ENCODE measurements around the gene PLEK2. TPM values are rescaled to one million over a fixed set of nuclear protein-coding genes. Genes with fewer than 3 reads are reported as not detected.
A peak's percentile ranks its signal among the peaks of the same experiment; 100 is the strongest.
"Not testable (repeated sequence)": the region's sequence is repeated elsewhere in the genome, so short reads cannot be mapped to it uniquely, and the experiment has no call there.

Gene PLEK2
- total RNA-seq, 2 experiments from 2014 or later, result 2.6 to 4.1 TPM

- intact Hi-C loops (cut with micrococcal nuclease), result loop anchor here (2.0 to 5.0 kb wide), 2 partner anchors 101 to 276 kb away; partner anchors contain the start of gene RDH12
- H3K27ac Mint-ChIP-seq, result no peak overlapping the region
- peaks cover 22% of the 10 kb centered on the region for H3K27me3 Mint-ChIP-seq
- no peaks in the 10 kb centered on the region for H3K36me3 Mint-ChIP-seq
- ChIA-PET CTCF (interaction anchor here (0.6 to 12.9 kb wide), 21 partner anchors 12 to 298 kb away, joined by 3 to 249 read pairs (median 7); partner anchors contain the start of genes ARG2 and PLEK2), POLR2A (interaction anchor here (0.6 kb wide), 1 partner anchor 145 kb away, joined by 3 read pairs; no protein-coding TSS in a partner anchor)
- no peaks in the 10 kb centered on the region for H3K9me3 Mint-ChIP-seq
- no peak for DNase-seq
- H3K4me1 Mint-ChIP-seq (ENCODE audit: low read depth), result peaks cover 3% of the 10 kb centered on the region
- H3K4me3 Mint-ChIP-seq, result no peak overlapping the region
Measured at GRCh38 chr14:67426161-67426560, 14.2 kb upstream of the PLEK2 start.

GRCh38 chr14:67425608-67426007 is 13.6 kb upstream of the PLEK2 start:
- no peak overlapping the region for H3K27ac Mint-ChIP-seq
- no peaks in the 10 kb centered on the region for H3K9me3 Mint-ChIP-seq
- intact Hi-C loops (cut with micrococcal nuclease), result loop anchor here (2.0 to 5.0 kb wide), 2 partner anchors 101 to 277 kb away; partner anchors contain the start of gene RDH12
- ChIA-PET CTCF (interaction anchor here (0.6 to 12.9 kb wide), 7 partner anchors 12 to 297 kb away, joined by 3 to 249 read pairs (median 23); no protein-coding TSS in a partner anchor), POLR2A (interaction anchor here (0.6 kb wide), 1 partner anchor 146 kb away, joined by 3 read pairs; no protein-coding TSS in a partner anchor)
- H3K4me1 Mint-ChIP-seq (ENCODE audit: low read depth), result peaks cover 3% of the 10 kb centered on the region
- DNase-seq, result no peak
- H3K4me3 Mint-ChIP-seq, result no peak overlapping the region
- no peaks in the 10 kb centered on the region for H3K36me3 Mint-ChIP-seq
- H3K27me3 Mint-ChIP-seq, result peaks cover 22% of the 10 kb centered on the region

GRCh38 chr14:67424539-67424938 is 12.6 kb upstream of the PLEK2 start:
- no peaks in the 10 kb centered on the region for H3K36me3 Mint-ChIP-seq
- no peak for DNase-seq
- no peak overlapping the region for H3K27ac Mint-ChIP-seq
- ChIA-PET POLR2A (no interaction called here), CTCF (interaction anchor here (0.5 to 12.9 kb wide), 6 partner anchors 11 to 280 kb away, joined by 3 to 249 read pairs (median 33); no protein-coding TSS in a partner anchor)
- H3K4me1 Mint-ChIP-seq (ENCODE audit: low read depth), result peaks cover 3% of the 10 kb centered on the region
- intact Hi-C loops (cut with micrococcal nuclease), result no loop called here
- H3K27me3 Mint-ChIP-seq, result peaks cover 22% of the 10 kb centered on the region
- no peaks in the 10 kb centered on the region for H3K9me3 Mint-ChIP-seq
- H3K4me3 Mint-ChIP-seq, result no peak overlapping the region

- H3K36me3 Mint-ChIP-seq, result no peaks in the 10 kb centered on the region
- intact Hi-C loops (cut with micrococcal nuclease), result no loop called here
- CTCF ChIA-PET, result interaction anchor here (1.0 to 12.9 kb wide), 4 partner anchors 11 to 281 kb away, joined by 3 to 249 read pairs (median 43); partner anchors contain the start of gene PLEK2
- POLR2A ChIA-PET, result no interaction called here
- H3K27ac Mint-ChIP-seq, result no peak overlapping the region
- peaks cover 20% of the 10 kb centered on the region for H3K27me3 Mint-ChIP-seq
- H3K4me3 Mint-ChIP-seq, result no peak overlapping the region
- H3K9me3 Mint-ChIP-seq, result no peaks in the 10 kb centered on the region
- no peak for DNase-seq
- peaks cover 3% of the 10 kb centered on the region for H3K4me1 Mint-ChIP-seq (ENCODE audit: low read depth)
Measured at GRCh38 chr14:67423424-67423823, 11.5 kb upstream of the PLEK2 start.

GRCh38 chr14:67421356-67422224 is 9.6 kb upstream of the PLEK2 start:
- H3K27me3 Mint-ChIP-seq, result peaks cover 15% of the 10 kb centered on the region

GRCh38 chr14:67420102-67420739 is 8.3 kb upstream of the PLEK2 start:
- CTCF ChIA-PET, result interaction anchor here (0.7 to 2.1 kb wide), 13 partner anchors 9 to 284 kb away, joined by 3 to 17 read pairs (median 5); partner anchors contain the start of gene PIGH
- intact Hi-C loops (cut with micrococcal nuclease), result no loop called here
- POLR2A ChIA-PET, result no interaction called here
- Mint-ChIP-seq H3K9me3 (no peaks in the 10 kb centered on the region), H3K4me1 (ENCODE audit: low read depth) (no peaks in the 10 kb centered on the region), H3K27me3 (peaks cover 10% of the 10 kb centered on the region), H3K4me3 (no peak overlapping the region), H3K36me3 (no peaks in the 10 kb centered on the region), H3K27ac (no peak overlapping the region)
- peak; percentile 58 for DNase-seq

More at GRCh38 chr14:67421356-67422224, 9.6 kb upstream of the PLEK2 start:
- intact Hi-C loops (cut with micrococcal nuclease), result no loop called here
- Mint-ChIP-seq H3K9me3 (no peaks in the 10 kb centered on the region), H3K36me3 (no peaks in the 10 kb centered on the region), H3K27ac (no peak overlapping the region), H3K4me3 (no peak overlapping the region), H3K4me1 (ENCODE audit: low read depth) (no peaks in the 10 kb centered on the region)
- ChIA-PET POLR2A (no interaction called here), CTCF (interaction anchor here (1.2 to 12.9 kb wide), 4 partner anchors 11 to 150 kb away, joined by 3 to 249 read pairs (median 8); no protein-coding TSS in a partner anchor)
- no peak for DNase-seq

GRCh38 chr14:67418401-67419191 is 6.6 kb upstream of the PLEK2 start:
- ChIA-PET CTCF (interaction anchor here (1.5 to 1.9 kb wide), 2 partner anchors 28 to 152 kb away, joined by 3 to 8 read pairs; no protein-coding TSS in a partner anchor), POLR2A (no interaction called here)
- H3K36me3 Mint-ChIP-seq, result no peaks in the 10 kb centered on the region
- intact Hi-C loops (cut with micrococcal nuclease), result no loop called here
- no peak overlapping the region for H3K4me3 Mint-ChIP-seq
- peaks cover 4% of the 10 kb centered on the region for H3K27me3 Mint-ChIP-seq
- H3K4me1 Mint-ChIP-seq (ENCODE audit: low read depth), result peaks cover 9% of the 10 kb centered on the region
- H3K9me3 Mint-ChIP-seq, result no peaks in the 10 kb centered on the region
- H3K27ac Mint-ChIP-seq, result no peak overlapping the region
- no peak for DNase-seq

- H3K4me3 Mint-ChIP-seq, result no peak overlapping the region
- intact Hi-C loops (cut with micrococcal nuclease), result no loop called here
- ChIA-PET CTCF (interaction anchor here (1.9 kb wide), 1 partner anchor 153 kb away, joined by 8 read pairs; no protein-coding TSS in a partner anchor), POLR2A (no interaction called here)
- H3K4me1 Mint-ChIP-seq (ENCODE audit: low read depth), result peaks cover 9% of the 10 kb centered on the region
- no peak for DNase-seq
- H3K27me3 Mint-ChIP-seq, result no peaks in the 10 kb centered on the region
- no peak overlapping the region for H3K27ac Mint-ChIP-seq
- no peaks in the 10 kb centered on the region for H3K36me3 Mint-ChIP-seq
- no peaks in the 10 kb centered on the region for H3K9me3 Mint-ChIP-seq
Measured at GRCh38 chr14:67417633-67418032, 5.7 kb upstream of the PLEK2 start.

GRCh38 chr14:67416810-67417209 is 4.8 kb upstream of the PLEK2 start:
- no peaks in the 10 kb centered on the region for H3K27me3 Mint-ChIP-seq
- ChIA-PET CTCF (interaction anchor here (1.1 to 1.7 kb wide), 2 partner anchors 10 to 154 kb away, joined by 6 to 7 read pairs; no protein-coding TSS in a partner anchor), POLR2A (no interaction called here)
- peaks cover 14% of the 10 kb centered on the region for H3K4me1 Mint-ChIP-seq (ENCODE audit: low read depth)
- no peak overlapping the region for H3K4me3 Mint-ChIP-seq
- no peaks in the 10 kb centered on the region for H3K9me3 Mint-ChIP-seq
- intact Hi-C loops (cut with micrococcal nuclease), result no loop called here
- H3K27ac Mint-ChIP-seq, result no peak overlapping the region
- no peak for DNase-seq
- H3K36me3 Mint-ChIP-seq, result no peaks in the 10 kb centered on the region

GRCh38 chr14:67416085-67416484 is 4.1 kb upstream of the PLEK2 start:
- ChIA-PET POLR2A (interaction anchor here (0.5 kb wide), 1 partner anchor 10 kb away, joined by 3 read pairs; no protein-coding TSS in a partner anchor), CTCF (interaction anchor here (0.9 to 1.7 kb wide), 3 partner anchors 11 to 155 kb away, joined by 3 to 7 read pairs (median 6); no protein-coding TSS in a partner anchor)
- no peaks in the 10 kb centered on the region for H3K36me3 Mint-ChIP-seq
- H3K9me3 Mint-ChIP-seq, result no peaks in the 10 kb centered on the region
- H3K4me1 Mint-ChIP-seq (ENCODE audit: low read depth), result peaks cover 14% of the 10 kb centered on the region
- no peak overlapping the region for H3K27ac Mint-ChIP-seq
- H3K4me3 Mint-ChIP-seq, result no peak overlapping the region
- no peak for DNase-seq
- H3K27me3 Mint-ChIP-seq, result peaks cover 2% of the 10 kb centered on the region
- intact Hi-C loops (cut with micrococcal nuclease), result no loop called here

- H3K9me3 Mint-ChIP-seq; H3K36me3 Mint-ChIP-seq; POLR2A ChIA-PET; H3K27ac Mint-ChIP-seq; H3K4me3 Mint-ChIP-seq; DNase-seq; intact Hi-C loops (cut with micrococcal nuclease); H3K27me3 Mint-ChIP-seq: not testable (repeated sequence)
- CTCF ChIA-PET, result interaction anchor here (0.6 to 1.7 kb wide), 5 partner anchors 12 to 289 kb away, joined by 3 to 7 read pairs (median 3); no protein-coding TSS in a partner anchor
- H3K4me1 Mint-ChIP-seq (ENCODE audit: low read depth), result peaks cover 14% of the 10 kb centered on the region
Measured at GRCh38 chr14:67415610-67416009, 3.6 kb upstream of the PLEK2 start.

Measured in activated CD4-positive, alpha-beta memory T cell treated with anti-CD3 and anti-CD28 coated beads for 36 hours (primary cell).